ENCODE measurements around the gene LTB. TPM values are rescaled to one million over a fixed set of nuclear protein-coding genes. Genes with fewer than 3 reads are reported as not detected.

The LTB gene
- total and polyA plus RNA-seq, 9 of the 15 experiments (the other 6 are each of a cell fraction or from before 2014, with no cell fraction given): 0.07 to 0.51 TPM; not detected in 7

- TF ChIP-seq POLR2G (IDR thresholded peaks at IDR 0.05; ENCODE audit: low read depth, low read length): no peak
- no peak for TF ChIP-seq BCL6 (CRISPR knock-in tag; IDR thresholded peaks at IDR 0.05)
- no peak for TF ChIP-seq ZNF3 (CRISPR knock-in tag; IDR thresholded peaks at IDR 0.05)
- TF ChIP-seq ZNF395 (CRISPR knock-in tag; IDR thresholded peaks at IDR 0.05): no peak
- TF ChIP-seq CHAMP1 (IDR thresholded peaks at IDR 0.05): no peak
- no peak for TF ChIP-seq REST (IDR thresholded peaks at IDR 0.05; ENCODE audit: borderline replicate concordance)
- TF ChIP-seq REST (CRISPR knock-in tag; IDR thresholded peaks at IDR 0.05; ENCODE audit: low read depth): no peak
- TF ChIP-seq POU5F1 (IDR thresholded peaks at IDR 0.05; ENCODE audit: borderline replicate concordance, low read depth, low read length, partially characterized antibody): no peak
- TF ChIP-seq KDM2B (CRISPR knock-in tag; IDR thresholded peaks at IDR 0.05): no peak
- TF ChIP-seq JUNB (CRISPR knock-in tag; conservative IDR thresholded peaks at IDR 0.05): no peak
- TF ChIP-seq ID3 (CRISPR knock-in tag; IDR thresholded peaks at IDR 0.05): no peak
- TF ChIP-seq ID3 (tag; IDR thresholded peaks at IDR 0.05): no peak
- TF ChIP-seq MED1 (CRISPR knock-in tag; IDR thresholded peaks at IDR 0.05; ENCODE audit: borderline replicate concordance): no peak
- TF ChIP-seq ARID2 (IDR thresholded peaks at IDR 0.05): no peak
- no peak for TF ChIP-seq SMAD1 (IDR thresholded peaks at IDR 0.05; ENCODE audit: low read depth, low read length, partially characterized antibody)
- TF ChIP-seq PRMT5 (CRISPR knock-in tag; IDR thresholded peaks at IDR 0.05): no peak
- TF ChIP-seq SRSF9 (IDR thresholded peaks at IDR 0.05; ENCODE audit: borderline replicate concordance, low read depth, low read length): no peak
These were observed 41.1 kb downstream of the LTB start (continued) for GRCh38 chr6:31541059-31541657.

Data from K562 (cell line).